Kidney (tissue), 14 donors: ENCODE results near the gene UCK1. TPM values are rescaled to one million over a fixed set of nuclear protein-coding genes. Genes with fewer than 3 reads are reported as not detected.

Experiments
- DNase-seq, 5 donors: peaks; one replicate each; pipeline ENCODE4 v3.0.0-alpha.2; 2013 to 2020
- FAIRE-seq: peaks from 2 replicates; lab custom pipeline; 2012; peaks lifted over from hg19 to GRCh38; lab: Jason Lieb, UNC
- H3K27ac ChIP-seq, 2 donors: one replicate each; pipeline ENCODE4 v1.7.0; 2013; ENCODE audit warnings: low read depth in 2 of 2, low read length in 2 of 2, inconsistent platforms in 1 of 2
- H3K27me3 ChIP-seq: one replicate; pipeline ENCODE4 v1.7.1; 2013; ENCODE audit warnings: low read length, inconsistent platforms; ENCODE audit not compliant: control insufficient read depth, insufficient read depth
- H3K36me3 ChIP-seq, 3 donors: one replicate each; pipeline versions ENCODE4 v1.7.0 to v1.7.1; 2013; ENCODE audit warnings: low read length in 3 of 3, control low read depth in 1 of 3, inconsistent platforms in 1 of 3; ENCODE audit not compliant: insufficient read depth in 3 of 3, control insufficient read depth in 2 of 3
- H3K4me1 ChIP-seq, 3 donors: one replicate each; pipeline versions ENCODE4 v1.7.0 to v1.7.1; 2013; ENCODE audit warnings: low read length in 3 of 3, inconsistent platforms in 1 of 3, low read depth in 1 of 3; ENCODE audit not compliant: control insufficient read depth in 2 of 3, insufficient read depth in 2 of 3
- H3K4me3 ChIP-seq, 3 donors: one replicate each; pipeline versions ENCODE4 v1.7.0 to v1.8.1; 2013; ENCODE audit warnings: low read length in 3 of 3, control low read depth in 1 of 3, inconsistent platforms in 1 of 3
- H3K9ac ChIP-seq, 3 donors: one replicate each; pipeline versions ENCODE4 v1.7.0 to v1.7.1; 2013; ENCODE audit warnings: low read length in 3 of 3, control low read depth in 1 of 3, inconsistent platforms in 1 of 3
- H3K9me3 ChIP-seq, 3 donors: one replicate each; pipeline versions ENCODE4 v1.7.0 to v1.7.1; 2013; ENCODE audit warnings: low read length in 3 of 3, control low read depth in 1 of 3, inconsistent platforms in 1 of 3; ENCODE audit not compliant: control insufficient read depth in 2 of 3, insufficient read depth in 1 of 3
- intact Hi-C: fragments of 100-400 bp; cut with DNase I; formaldehyde crosslinking; loops from one replicate; pipeline ENCODE4 v1.11.1; 2022
- polyA plus RNA-seq: library from polyadenylated mRNA; stranded (reverse); fragments of 350-450 nt; fragmentation: Illumina TruSeq; extraction: RNeasy Lipid Tissue Mini Kit (QIAGEN cat#74804); gene quantifications from one replicate; pipeline ENCODE4 v1.2.3, GENCODE V29; 2014; ENCODE audit warnings: low read depth, low replicate concordance; ENCODE audit not compliant: insufficient read depth
- total RNA-seq: library from RNA; stranded (reverse); fragmentation: NEBNext Ultra II Directional; extraction: Animal tissue kit (Norgen Biotek cat#: 25700); gene quantifications from one replicate; pipeline ENCODE4 v1.2.1, GENCODE V29; 2021
- TF ChIP-seq, protein P1 (sequence below): IDR thresholded peaks from 3 replicates; pipeline ENCODE4 v1.5.1; 2012; ENCODE audit warnings: mild to moderate bottlenecking, moderate library complexity, borderline replicate concordance; ENCODE audit not compliant: insufficient read depth; ENCODE audit errors: extremely low read depth
- donor health status: control.
- donor health status: control.
- donor health status: control.
- donor health status: control.
- donor health status: control.
- donor health status: DM: yes; HTN: yes; CAD: no.
- donor health status: Normal renal cell carcinoma (clear cell type).

Gene UCK1
- total and polyA plus RNA-seq, 2 donors from 2014 or later: 31.3 to 34.6 TPM

DNA sequence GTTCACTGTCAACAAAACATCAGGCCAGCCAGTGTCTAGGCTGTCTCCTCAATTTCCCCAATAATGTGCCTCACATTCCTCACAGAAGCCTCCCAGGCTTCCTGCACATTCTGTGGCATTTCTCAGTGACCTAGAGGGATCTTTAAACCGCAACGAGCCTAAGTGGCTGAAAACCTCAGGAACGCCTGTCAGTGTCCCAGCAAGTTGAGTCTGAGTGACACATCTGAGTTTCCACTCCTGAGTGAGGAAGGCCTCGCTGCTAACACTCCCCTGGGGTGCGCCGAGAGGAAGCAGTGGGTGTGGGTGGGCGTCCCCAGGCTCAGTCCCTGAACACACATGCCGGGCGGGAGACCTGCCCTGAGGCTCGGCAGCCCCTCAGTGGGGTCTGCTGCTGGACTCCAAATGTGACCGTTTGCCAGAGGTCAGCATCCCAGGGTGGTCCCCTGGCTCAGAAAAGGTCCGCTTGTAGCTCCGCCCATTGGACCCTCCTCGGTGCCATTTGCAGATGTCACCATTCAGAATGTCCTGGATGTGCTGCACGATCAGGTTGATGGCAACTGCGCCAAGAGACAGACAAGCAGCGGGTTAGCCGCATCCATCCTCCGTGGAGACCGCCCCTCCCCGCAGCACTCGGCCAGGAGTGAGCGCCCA lies 6.3 kb downstream of the UCK1 start:
- Histone ChIP-seq H3K36me3 (peaks cover 2 to 47% (median 19%) of the 10 kb centered on the region in 3 donors), H3K4me3 (no peak overlapping the region), H3K9ac (no peak overlapping the region), H3K4me1 (peaks cover 0 to 8% (median 1%) of the 10 kb centered on the region in 3 donors), H3K27me3 (no peaks in the 10 kb centered on the region), H3K9me3 (no peaks in the 10 kb centered on the region), H3K27ac (no peak overlapping the region)
- DNase-seq: no peak
- TF ChIP-seq, protein P1, sequence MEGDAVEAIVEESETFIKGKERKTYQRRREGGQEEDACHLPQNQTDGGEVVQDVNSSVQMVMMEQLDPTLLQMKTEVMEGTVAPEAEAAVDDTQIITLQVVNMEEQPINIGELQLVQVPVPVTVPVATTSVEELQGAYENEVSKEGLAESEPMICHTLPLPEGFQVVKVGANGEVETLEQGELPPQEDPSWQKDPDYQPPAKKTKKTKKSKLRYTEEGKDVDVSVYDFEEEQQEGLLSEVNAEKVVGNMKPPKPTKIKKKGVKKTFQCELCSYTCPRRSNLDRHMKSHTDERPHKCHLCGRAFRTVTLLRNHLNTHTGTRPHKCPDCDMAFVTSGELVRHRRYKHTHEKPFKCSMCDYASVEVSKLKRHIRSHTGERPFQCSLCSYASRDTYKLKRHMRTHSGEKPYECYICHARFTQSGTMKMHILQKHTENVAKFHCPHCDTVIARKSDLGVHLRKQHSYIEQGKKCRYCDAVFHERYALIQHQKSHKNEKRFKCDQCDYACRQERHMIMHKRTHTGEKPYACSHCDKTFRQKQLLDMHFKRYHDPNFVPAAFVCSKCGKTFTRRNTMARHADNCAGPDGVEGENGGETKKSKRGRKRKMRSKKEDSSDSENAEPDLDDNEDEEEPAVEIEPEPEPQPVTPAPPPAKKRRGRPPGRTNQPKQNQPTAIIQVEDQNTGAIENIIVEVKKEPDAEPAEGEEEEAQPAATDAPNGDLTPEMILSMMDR: no peak
- no peak for FAIRE-seq
- intact Hi-C loops: no loop called here

- H3K4me1 ChIP-seq: peaks cover 0 to 4% (median 0%) of the 10 kb centered on the region in 3 donors
- DNase-seq: no peak
- H3K27ac ChIP-seq: no peak overlapping the region
- H3K9ac ChIP-seq: no peak overlapping the region
- no peak overlapping the region for H3K4me3 ChIP-seq
- intact Hi-C loops: no loop called here
- FAIRE-seq: no peak
- peaks cover 3 to 53% (median 29%) of the 10 kb centered on the region in 3 donors for H3K36me3 ChIP-seq
- no peaks in the 10 kb centered on the region for H3K9me3 ChIP-seq
- TF ChIP-seq, protein P1: no peak
- no peaks in the 10 kb centered on the region for H3K27me3 ChIP-seq
These were observed 7.3 kb downstream of the UCK1 start for GRCh38 chr9:131523451-131524435.

DNA sequence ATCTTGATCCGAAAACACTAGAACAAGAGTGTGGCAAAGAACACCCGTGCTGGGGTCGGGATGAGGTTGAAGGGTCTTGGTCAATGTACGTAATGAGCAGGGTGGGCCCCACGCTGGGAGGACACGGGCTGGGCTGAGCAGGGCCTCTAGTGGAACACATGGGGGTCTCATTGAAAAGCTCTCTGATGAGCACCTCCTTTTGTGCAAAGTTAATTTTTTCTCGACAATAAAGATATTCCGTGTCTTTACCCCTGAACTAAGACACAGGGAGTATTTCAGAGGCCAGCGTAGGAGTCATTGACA lies 8.0 kb downstream of the UCK1 start:
- peaks cover 2 to 53% (median 34%) of the 10 kb centered on the region in 3 donors for H3K36me3 ChIP-seq
- no peak overlapping the region for H3K27ac ChIP-seq
- H3K4me3 ChIP-seq: no peak overlapping the region
- H3K9me3 ChIP-seq: no peaks in the 10 kb centered on the region
- FAIRE-seq: no peak
- intact Hi-C loops: no loop called here
- TF ChIP-seq, protein P1: no peak
- no peaks in the 10 kb centered on the region for H3K27me3 ChIP-seq
- H3K4me1 ChIP-seq: peaks cover 0 to 4% (median 0%) of the 10 kb centered on the region in 3 donors
- no peak for DNase-seq
- no peak overlapping the region for H3K9ac ChIP-seq
